Progenitor cell of endocrine pancreas (in vitro differentiated cells): ENCODE data around the gene MYO18A. TPM values are rescaled to one million over a fixed set of nuclear protein-coding genes. Genes with fewer than 3 reads are reported as not detected.

Source experiments
- DNase-seq: peaks from one replicate; pipeline ENCODE4 v3.0.0; 2021; ENCODE audit warnings: low spot score; ENCODE audit not compliant: unreplicated experiment
- H3K27ac Mint-ChIP-seq: 2 replicates; pipeline ENCODE4 v1.8.0; 2021; ENCODE audit warnings: mild to moderate bottlenecking, moderate library complexity, mixed read lengths
- H3K27me3 Mint-ChIP-seq: 2 replicates; pipeline ENCODE4 v1.8.0; 2021; ENCODE audit warnings: mixed read lengths
- H3K36me3 Mint-ChIP-seq: 2 replicates; pipeline ENCODE4 v1.8.0; 2022; ENCODE audit warnings: mixed read lengths; ENCODE audit not compliant: insufficient read depth
- H3K4me1 Mint-ChIP-seq: 2 replicates; pipeline ENCODE4 v1.8.0; 2021; ENCODE audit warnings: low read depth, mixed read lengths
- H3K4me3 Mint-ChIP-seq: 2 replicates; pipeline ENCODE4 v1.8.0; 2021; ENCODE audit warnings: low read depth, mild to moderate bottlenecking, moderate library complexity, mixed read lengths
- H3K9me3 Mint-ChIP-seq: 2 replicates; pipeline ENCODE4 v1.8.0; 2021; ENCODE audit warnings: low read depth, mixed read lengths
- total RNA-seq: library from RNA; stranded (reverse); gene quantifications from 2 replicates; pipeline ENCODE4 v1.2.1, GENCODE V29; 2021
- TF ChIP-seq, protein P1 (sequence below): fragments of 200-600 bp; sonication (generic); IDR thresholded peaks from one replicate; pipeline ENCODE4 v1.5.0; 2021; ENCODE audit warnings: antibody characterized with exemption, mild to moderate bottlenecking; ENCODE audit not compliant: unreplicated experiment

MYO18A gene
- total RNA-seq, 1 donor from 2014 or later = 75.7 TPM

DNA sequence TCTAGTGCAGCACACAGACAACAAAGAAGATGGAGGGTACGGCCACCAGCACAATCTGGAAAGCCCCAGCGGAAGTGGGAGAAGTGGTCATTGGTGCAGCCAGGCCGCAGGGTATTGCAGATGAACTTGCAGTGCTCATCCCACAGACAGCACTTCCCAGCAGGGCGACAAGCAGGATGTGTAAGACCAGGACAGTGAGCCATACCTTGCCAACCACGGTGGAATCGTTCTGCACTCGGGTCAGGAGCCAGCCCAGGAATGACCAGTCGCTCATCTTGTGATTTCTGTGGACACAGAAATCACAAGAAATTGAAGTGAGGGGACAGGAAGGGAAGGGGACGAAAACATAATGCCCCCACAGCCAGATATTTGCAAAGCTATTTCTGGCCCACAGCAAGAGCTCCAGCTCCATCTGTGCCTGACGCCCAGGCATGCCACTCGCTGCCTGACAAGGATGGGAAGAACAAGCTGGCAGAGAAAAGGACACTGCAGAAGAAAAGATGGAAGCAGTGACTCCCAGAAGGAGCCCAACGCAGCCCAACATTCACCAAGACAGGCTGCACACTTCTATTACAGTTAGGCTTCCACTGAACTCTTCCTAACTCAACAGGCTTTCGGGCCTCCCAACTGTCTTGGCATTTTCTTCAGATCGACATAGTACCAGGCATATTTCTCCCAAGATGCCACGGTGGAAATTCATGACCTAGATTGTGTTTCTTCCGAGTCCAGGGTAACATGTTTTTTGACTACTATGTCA is 17.5 kb upstream of the MYO18A start:
- H3K27me3 Mint-ChIP-seq = peaks cover 28% of the 10 kb centered on the region
- no peak for DNase-seq
- no peak overlapping the region for H3K27ac Mint-ChIP-seq

GRCh38 chr17:29196769-29197515 is 16.7 kb upstream of the MYO18A start:
- TF ChIP-seq, protein P1, sequence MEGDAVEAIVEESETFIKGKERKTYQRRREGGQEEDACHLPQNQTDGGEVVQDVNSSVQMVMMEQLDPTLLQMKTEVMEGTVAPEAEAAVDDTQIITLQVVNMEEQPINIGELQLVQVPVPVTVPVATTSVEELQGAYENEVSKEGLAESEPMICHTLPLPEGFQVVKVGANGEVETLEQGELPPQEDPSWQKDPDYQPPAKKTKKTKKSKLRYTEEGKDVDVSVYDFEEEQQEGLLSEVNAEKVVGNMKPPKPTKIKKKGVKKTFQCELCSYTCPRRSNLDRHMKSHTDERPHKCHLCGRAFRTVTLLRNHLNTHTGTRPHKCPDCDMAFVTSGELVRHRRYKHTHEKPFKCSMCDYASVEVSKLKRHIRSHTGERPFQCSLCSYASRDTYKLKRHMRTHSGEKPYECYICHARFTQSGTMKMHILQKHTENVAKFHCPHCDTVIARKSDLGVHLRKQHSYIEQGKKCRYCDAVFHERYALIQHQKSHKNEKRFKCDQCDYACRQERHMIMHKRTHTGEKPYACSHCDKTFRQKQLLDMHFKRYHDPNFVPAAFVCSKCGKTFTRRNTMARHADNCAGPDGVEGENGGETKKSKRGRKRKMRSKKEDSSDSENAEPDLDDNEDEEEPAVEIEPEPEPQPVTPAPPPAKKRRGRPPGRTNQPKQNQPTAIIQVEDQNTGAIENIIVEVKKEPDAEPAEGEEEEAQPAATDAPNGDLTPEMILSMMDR = no peak
- Mint-ChIP-seq H3K36me3 (no peaks in the 10 kb centered on the region), H3K27me3 (peaks cover 31% of the 10 kb centered on the region), H3K27ac (no peak overlapping the region), H3K4me3 (no peak overlapping the region), H3K4me1 (no peaks in the 10 kb centered on the region), H3K9me3 (no peaks in the 10 kb centered on the region)
- no peak for DNase-seq

More for the DNA sequence above, 17.5 kb upstream of the MYO18A start:
- no peak overlapping the region for H3K4me3 Mint-ChIP-seq
- TF ChIP-seq, protein P1 = no peak
- H3K4me1 Mint-ChIP-seq = no peaks in the 10 kb centered on the region
- H3K9me3 Mint-ChIP-seq = no peaks in the 10 kb centered on the region
- no peaks in the 10 kb centered on the region for H3K36me3 Mint-ChIP-seq

DNA sequence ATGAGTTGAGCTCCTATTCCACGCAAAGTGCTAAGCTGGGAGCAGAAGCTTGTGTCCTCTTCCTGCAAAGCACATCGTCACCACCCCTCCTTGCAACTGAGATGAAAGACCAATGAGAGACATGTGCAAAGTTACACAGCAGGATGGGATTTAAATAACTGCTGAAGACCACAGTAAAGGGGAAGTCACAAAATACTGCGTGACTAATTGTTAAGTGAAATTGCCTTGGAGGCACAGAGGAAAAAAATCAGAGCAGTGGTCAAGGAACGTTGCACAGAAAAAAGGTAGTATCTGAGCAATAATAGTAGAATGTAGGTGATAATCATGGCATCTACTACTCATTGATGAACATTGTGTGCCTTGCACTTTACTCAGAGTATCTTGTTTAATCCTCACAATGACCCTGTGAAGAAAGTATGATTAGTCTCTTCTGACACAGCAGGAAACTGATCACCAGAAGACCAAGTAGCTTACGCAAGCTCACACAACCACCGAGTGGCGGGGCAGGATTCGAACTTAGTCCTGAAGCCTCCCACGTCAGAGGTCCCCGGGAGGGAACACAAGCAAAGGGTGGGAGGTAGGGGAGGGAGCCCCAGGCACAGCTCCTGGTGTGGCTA is 15.4 kb upstream of the MYO18A start:
- DNase-seq = no peak
- TF ChIP-seq, protein P1 = no peak
- H3K9me3 Mint-ChIP-seq = no peaks in the 10 kb centered on the region
- no peaks in the 10 kb centered on the region for H3K36me3 Mint-ChIP-seq
- H3K4me3 Mint-ChIP-seq = no peak overlapping the region
- H3K4me1 Mint-ChIP-seq = no peaks in the 10 kb centered on the region
- H3K27me3 Mint-ChIP-seq = peaks cover 31% of the 10 kb centered on the region
- no peak overlapping the region for H3K27ac Mint-ChIP-seq

- no peak for DNase-seq
- Mint-ChIP-seq H3K4me3 (no peak overlapping the region), H3K27me3 (peaks cover 28% of the 10 kb centered on the region), H3K4me1 (no peaks in the 10 kb centered on the region), H3K36me3 (no peaks in the 10 kb centered on the region), H3K27ac (no peak overlapping the region), H3K9me3 (no peaks in the 10 kb centered on the region)
- TF ChIP-seq, protein P1 = no peak
These were observed 14.5 kb upstream of the MYO18A start for GRCh38 chr17:29194669-29195068.

DNA sequence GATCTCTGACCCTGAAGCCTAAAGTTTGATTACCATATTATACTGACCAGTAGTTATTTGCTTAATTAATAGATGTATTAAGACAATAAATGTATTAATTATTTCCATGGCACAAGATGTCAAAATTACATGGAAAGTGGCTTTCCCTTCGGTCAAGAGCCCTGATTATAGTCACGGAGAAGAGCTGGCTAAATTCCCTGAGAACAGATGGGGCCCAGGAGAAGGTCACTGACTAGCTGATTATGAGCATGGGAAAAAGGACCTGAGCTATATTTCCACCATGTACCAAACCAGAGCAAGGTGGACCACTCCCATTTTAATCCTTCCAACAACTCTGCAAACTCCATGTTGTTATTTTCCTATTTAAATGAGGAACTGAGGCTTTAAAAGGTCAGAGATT is 12.9 kb upstream of the MYO18A start:
- Mint-ChIP-seq H3K27me3 (peaks cover 25% of the 10 kb centered on the region), H3K27ac (no peak overlapping the region), H3K4me3 (no peak overlapping the region), H3K9me3 (no peaks in the 10 kb centered on the region), H3K36me3 (no peaks in the 10 kb centered on the region), H3K4me1 (no peaks in the 10 kb centered on the region)
- DNase-seq = no peak
- TF ChIP-seq, protein P1 = no peak
